Glutamatergic neuron (in vitro differentiated cells): Measurements from ENCODE around the gene ESYT3. TPM values are rescaled to one million over a fixed set of nuclear protein-coding genes. Genes with fewer than 3 reads are reported as not detected.
"Not testable (repeated sequence)": the region's sequence is repeated elsewhere in the genome, so short reads cannot be mapped to it uniquely, and the experiment has no call there.

ENCODE experiments used
- DNase-seq: peaks from one replicate; pipeline ENCODE4 v3.0.0; 2022
- H3K27ac Mint-ChIP-seq: one replicate; pipeline ENCODE4 v1.8.0; 2020; ENCODE audit warnings: mild to moderate bottlenecking, mixed read lengths, inconsistent platforms; ENCODE audit not compliant: unreplicated experiment
- H3K27me3 Mint-ChIP-seq: one replicate; pipeline ENCODE4 v1.8.0; 2020; ENCODE audit warnings: mild to moderate bottlenecking, moderate library complexity, mixed read lengths, inconsistent platforms; ENCODE audit not compliant: unreplicated experiment
- H3K36me3 Mint-ChIP-seq: one replicate; pipeline ENCODE4 v1.8.0; 2020; ENCODE audit warnings: mild to moderate bottlenecking, mixed read lengths, inconsistent platforms; ENCODE audit not compliant: unreplicated experiment
- H3K4me1 Mint-ChIP-seq: one replicate; pipeline ENCODE4 v1.8.0; 2020; ENCODE audit warnings: mild to moderate bottlenecking, low read depth, mixed read lengths, inconsistent platforms; ENCODE audit not compliant: unreplicated experiment
- H3K4me3 Mint-ChIP-seq: one replicate; pipeline ENCODE4 v1.8.0; 2020; ENCODE audit warnings: mild to moderate bottlenecking, mixed read lengths, inconsistent platforms; ENCODE audit not compliant: unreplicated experiment
- H3K9me3 Mint-ChIP-seq: one replicate; pipeline ENCODE4 v1.8.0; 2020; ENCODE audit warnings: mild to moderate bottlenecking, moderate library complexity, mixed read lengths, inconsistent platforms; ENCODE audit not compliant: unreplicated experiment
- total RNA-seq: library from RNA; stranded (reverse); fragmentation: NEBNext Ultra II Directional; extraction: Animal tissue kit (Norgen Biotek cat#: 25700); gene quantifications from one replicate; pipeline ENCODE4 v1.2.1, GENCODE V29; 2021; ENCODE audit not compliant: unreplicated experiment
- TF ChIP-seq, protein P1 (sequence below): fragments of 200-600 bp; sonication (generic); IDR thresholded peaks from one replicate; pipeline ENCODE4 v1.5.0; 2021; ENCODE audit not compliant: partially characterized antibody, unreplicated experiment

The ESYT3 gene
- total RNA-seq, 1 donor from 2014 or later = not detected

DNA sequence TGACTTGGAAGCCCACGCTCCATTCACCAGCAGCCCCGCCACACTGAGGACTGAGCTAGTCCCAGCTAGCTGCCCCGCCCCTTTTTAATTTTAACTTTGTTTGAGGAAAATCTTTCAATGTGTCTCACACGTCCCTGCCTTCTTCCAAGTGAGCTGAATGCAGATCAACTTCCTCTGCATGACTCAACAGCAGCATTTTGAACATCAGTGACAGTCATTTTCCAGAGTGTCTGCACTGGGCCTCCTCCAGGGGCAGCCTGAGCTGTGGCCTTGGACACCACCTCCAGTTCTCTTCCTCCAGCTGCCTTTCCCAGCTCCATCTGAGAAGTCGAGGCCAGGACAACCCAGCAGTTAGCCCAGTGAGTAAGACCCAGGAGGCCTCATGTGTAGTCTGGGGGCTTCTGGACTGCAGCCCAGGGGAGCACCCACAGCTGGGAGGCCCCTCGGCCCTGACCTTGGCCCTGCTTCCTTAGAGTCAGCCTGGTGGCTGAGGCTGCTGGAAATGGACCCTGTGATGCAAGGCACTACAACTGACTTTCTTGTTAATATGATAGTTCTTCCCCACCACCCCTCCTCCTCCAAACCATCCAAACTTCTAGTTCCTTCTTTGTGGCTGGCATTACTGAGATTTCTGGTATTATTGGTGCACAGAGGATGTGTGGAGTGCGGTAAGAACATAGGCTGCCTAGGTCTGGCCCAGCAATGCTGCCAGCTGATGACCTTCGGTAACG is 21.4 kb upstream of the ESYT3 start:
- Mint-ChIP-seq H3K27me3 (peaks cover 2% of the 10 kb centered on the region), H3K4me1 (peaks cover 7% of the 10 kb centered on the region), H3K4me3 (no peak overlapping the region), H3K27ac (no peak overlapping the region), H3K9me3 (no peaks in the 10 kb centered on the region), H3K36me3 (no peaks in the 10 kb centered on the region)
- no peak for DNase-seq
- TF ChIP-seq, protein P1, sequence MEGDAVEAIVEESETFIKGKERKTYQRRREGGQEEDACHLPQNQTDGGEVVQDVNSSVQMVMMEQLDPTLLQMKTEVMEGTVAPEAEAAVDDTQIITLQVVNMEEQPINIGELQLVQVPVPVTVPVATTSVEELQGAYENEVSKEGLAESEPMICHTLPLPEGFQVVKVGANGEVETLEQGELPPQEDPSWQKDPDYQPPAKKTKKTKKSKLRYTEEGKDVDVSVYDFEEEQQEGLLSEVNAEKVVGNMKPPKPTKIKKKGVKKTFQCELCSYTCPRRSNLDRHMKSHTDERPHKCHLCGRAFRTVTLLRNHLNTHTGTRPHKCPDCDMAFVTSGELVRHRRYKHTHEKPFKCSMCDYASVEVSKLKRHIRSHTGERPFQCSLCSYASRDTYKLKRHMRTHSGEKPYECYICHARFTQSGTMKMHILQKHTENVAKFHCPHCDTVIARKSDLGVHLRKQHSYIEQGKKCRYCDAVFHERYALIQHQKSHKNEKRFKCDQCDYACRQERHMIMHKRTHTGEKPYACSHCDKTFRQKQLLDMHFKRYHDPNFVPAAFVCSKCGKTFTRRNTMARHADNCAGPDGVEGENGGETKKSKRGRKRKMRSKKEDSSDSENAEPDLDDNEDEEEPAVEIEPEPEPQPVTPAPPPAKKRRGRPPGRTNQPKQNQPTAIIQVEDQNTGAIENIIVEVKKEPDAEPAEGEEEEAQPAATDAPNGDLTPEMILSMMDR = no peak

DNA sequence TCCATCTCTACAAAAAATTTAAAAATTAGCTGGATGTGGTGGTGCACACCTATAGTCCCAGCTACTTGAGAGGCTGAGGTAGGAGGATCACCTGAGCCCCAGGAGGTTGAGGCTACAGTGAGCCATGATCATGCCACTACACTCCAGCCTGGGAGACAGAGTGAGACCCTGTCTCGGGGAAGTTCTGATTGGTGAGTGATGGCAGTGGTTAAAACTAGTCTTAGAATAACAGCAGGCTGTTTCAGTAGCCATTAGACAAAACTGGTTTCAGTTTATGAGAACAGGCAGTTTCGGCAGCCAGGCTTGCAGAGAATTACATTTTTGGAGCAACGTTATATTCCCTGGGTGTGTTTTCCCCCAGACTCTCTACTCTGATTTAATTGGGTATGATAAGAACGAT is 18.2 kb upstream of the ESYT3 start:
- H3K27ac Mint-ChIP-seq, H3K4me1 Mint-ChIP-seq, DNase-seq, H3K4me3 Mint-ChIP-seq, H3K27me3 Mint-ChIP-seq, H3K36me3 Mint-ChIP-seq, H3K9me3 Mint-ChIP-seq: not testable (repeated sequence)

DNA sequence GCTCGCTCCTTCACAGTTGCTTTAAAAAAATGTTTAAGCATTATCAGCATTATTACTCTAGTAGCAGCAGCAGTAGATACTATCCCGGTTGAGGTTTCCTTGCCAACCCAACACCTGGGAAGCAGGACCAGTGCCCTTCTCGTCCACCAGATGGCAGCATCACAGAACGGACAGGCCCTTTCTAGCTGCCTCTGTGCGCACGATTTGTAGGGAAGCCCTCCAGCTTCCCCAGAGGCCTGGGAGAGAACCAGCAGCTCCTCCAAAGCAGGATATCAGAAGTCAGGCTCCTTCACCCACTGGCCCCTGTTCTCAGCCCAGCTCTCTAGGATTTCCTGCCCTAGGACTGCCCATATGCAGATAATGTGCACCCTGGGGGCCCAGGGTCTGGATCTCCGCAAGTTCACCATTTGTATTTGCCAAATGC is 16.8 kb upstream of the ESYT3 start:
- peaks cover 2% of the 10 kb centered on the region for H3K9me3 Mint-ChIP-seq
- H3K4me1 Mint-ChIP-seq = no peaks in the 10 kb centered on the region
- H3K36me3 Mint-ChIP-seq = no peaks in the 10 kb centered on the region
- TF ChIP-seq, protein P1 = peak; percentile 81
- H3K4me3 Mint-ChIP-seq = no peak overlapping the region
- DNase-seq = peak; percentile 85
- no peak overlapping the region for H3K27ac Mint-ChIP-seq
- no peaks in the 10 kb centered on the region for H3K27me3 Mint-ChIP-seq

DNA sequence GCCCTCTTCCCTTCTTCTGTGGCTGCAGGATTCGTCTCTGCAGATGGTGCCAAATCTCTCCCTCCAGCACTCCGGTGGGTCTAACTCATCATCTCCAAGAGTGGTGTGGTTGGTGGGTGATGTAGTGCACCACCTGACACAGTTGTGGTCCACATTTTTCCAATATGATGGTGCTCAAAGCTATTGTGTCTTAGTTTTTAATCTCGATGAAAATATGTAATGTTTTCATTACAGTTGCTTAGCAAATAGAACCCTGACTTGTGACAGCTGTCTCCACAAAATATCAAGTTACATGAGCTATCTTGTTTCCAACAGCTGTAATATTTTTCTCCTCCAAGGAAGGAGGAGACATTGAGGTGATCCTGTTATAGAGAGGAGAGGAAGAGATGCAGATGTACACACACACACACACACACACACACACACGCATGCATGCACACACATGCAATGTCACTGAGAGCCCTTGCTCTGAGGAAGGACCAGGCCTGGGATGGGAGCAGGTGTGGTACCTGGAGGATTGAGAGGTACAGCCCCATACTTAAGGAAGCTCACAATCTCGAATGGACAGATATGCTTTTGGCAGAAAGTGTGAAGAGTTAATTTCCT is 15.7 kb upstream of the ESYT3 start:
- no peaks in the 10 kb centered on the region for H3K36me3 Mint-ChIP-seq
- no peak for DNase-seq
- H3K4me1 Mint-ChIP-seq = no peaks in the 10 kb centered on the region
- no peak overlapping the region for H3K4me3 Mint-ChIP-seq
- H3K27me3 Mint-ChIP-seq = no peaks in the 10 kb centered on the region
- TF ChIP-seq, protein P1 = no peak
- no peak overlapping the region for H3K27ac Mint-ChIP-seq
- H3K9me3 Mint-ChIP-seq = peaks cover 2% of the 10 kb centered on the region

DNA sequence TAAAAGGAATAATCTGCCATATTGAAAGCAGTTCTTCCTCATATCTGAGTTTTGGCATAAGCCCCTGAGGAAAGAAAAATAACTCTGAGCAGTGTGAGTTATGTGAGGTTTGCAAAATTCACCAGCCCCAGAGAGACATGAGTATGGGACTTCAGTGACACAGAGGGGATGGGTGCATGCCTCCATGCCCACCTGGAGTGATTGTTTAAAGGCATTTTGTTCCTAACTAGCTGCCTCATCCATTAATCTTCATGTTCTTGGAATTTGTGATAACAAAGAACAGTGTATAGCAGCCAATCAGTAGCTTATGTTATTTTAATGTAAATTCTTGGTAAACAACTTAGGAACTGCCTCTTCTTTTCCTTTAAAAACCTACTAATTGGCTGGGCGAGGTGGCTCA is 11.1 kb upstream of the ESYT3 start:
- DNase-seq = no peak
- Mint-ChIP-seq H3K9me3 (peaks cover 2% of the 10 kb centered on the region), H3K36me3 (no peaks in the 10 kb centered on the region), H3K27ac (no peak overlapping the region), H3K4me3 (no peak overlapping the region), H3K27me3 (no peaks in the 10 kb centered on the region), H3K4me1 (no peaks in the 10 kb centered on the region)
- TF ChIP-seq, protein P1 = no peak
